GM12878 (cell line): ENCODE measurements around the gene KICS2. TPM values are rescaled to one million over a fixed set of nuclear protein-coding genes. Genes with fewer than 3 reads are reported as not detected.

Source experiments
- BACH1 ChIP-seq: fragments of 450-650 bp; IDR thresholded peaks from 2 replicates; pipeline ENCODE4 v1.6.1; 2017; ENCODE audit warnings: mild to moderate bottlenecking, borderline replicate concordance
- BRCA1 ChIP-seq: IDR thresholded peaks from 2 replicates; pipeline ENCODE4 v1.6.1; 2011; ENCODE audit warnings: low read depth, low read length, improper control_type of control experiment
- FOS ChIP-seq: IDR thresholded peaks from 3 replicates; pipeline ENCODE4 v1.6.1; 2011; ENCODE audit warnings: borderline replicate concordance; ENCODE audit not compliant: insufficient read length; ENCODE audit errors: extremely low read depth
- MTA3 ChIP-seq: IDR thresholded peaks from 2 replicates; pipeline ENCODE4 v1.6.1; 2012; ENCODE audit warnings: low read length, inconsistent platforms, borderline replicate concordance
- RBBP5 ChIP-seq: fragments of 200-600 bp; sonication (generic); conservative IDR thresholded peaks from 2 replicates; pipeline ENCODE4 v1.6.1; 2016
- RCOR1 ChIP-seq: conservative IDR thresholded peaks from 2 replicates; pipeline ENCODE4 v1.6.1; 2012; ENCODE audit warnings: low read depth, low read length, improper control_type of control experiment
- TBL1XR1 ChIP-seq: IDR thresholded peaks from 2 replicates; pipeline ENCODE4 v1.6.1; 2012; ENCODE audit warnings: low read depth, low read length, improper control_type of control experiment
- polyA plus RNA-seq, 11 experiments: library from polyadenylated mRNA; depleted of rRNA in 4 of 11; unstranded in 6 of 11; stranded (reverse) in 5 of 11; fragments of >200 nt; fragmentation: Nextera tagmentation in 4 of 11; fragmentation: Illumina TruSeq in 1 of 11; extraction: Ambion mirVana in 4 of 11; extraction: Trizol in 1 of 11; gene quantifications; 1 replicate in 1 of 11; 2 replicates in 10 of 11; pipeline versions ENCODE4 v1.2.1 to v1.2.3, GENCODE V29; 2011 to 2016; ENCODE audit warnings: inconsistent platforms in 2 of 11, missing spikeins in 2 of 11, low read depth in 1 of 11
- total RNA-seq, 4 experiments: library from RNA; depleted of rRNA in 3 of 4; stranded (reverse); fragments of >200 nt in 3 of 4; fragmentation: Illumina TruSeq in 1 of 4; extraction: Trizol in 1 of 4; gene quantifications; 2 replicates each; pipeline versions ENCODE4 v1.2.1 to v1.2.3, GENCODE V29; 2013 to 2021
- TF ChIP-seq, protein P1 (sequence below): fragments of 150-350 bp; IDR thresholded peaks from 2 replicates; pipeline ENCODE4 v1.6.1; 2016; ENCODE audit warnings: low read depth, low read length
- TF ChIP-seq, protein P2 (sequence below), 3 experiments: IDR thresholded peaks in 2 of 3; conservative IDR thresholded peaks in 1 of 3; 2 replicates each; pipeline ENCODE4 v1.5.1; 2011; ENCODE audit warnings: low read depth in 3 of 3, low read length in 3 of 3, mild to moderate bottlenecking in 3 of 3, control low read depth in 2 of 3, moderate library complexity in 2 of 3, inconsistent platforms in 1 of 3, mixed read lengths in 1 of 3; ENCODE audit not compliant: control insufficient read depth in 2 of 3, insufficient read depth in 1 of 3; ENCODE audit errors: extremely low read depth in 1 of 3

KICS2 gene
- total and polyA plus RNA-seq, 10 of the 15 experiments (the other 5 are each of a cell fraction or from before 2014, with no cell fraction given), result 3.9 to 13.1 (median 9.5) TPM

DNA sequence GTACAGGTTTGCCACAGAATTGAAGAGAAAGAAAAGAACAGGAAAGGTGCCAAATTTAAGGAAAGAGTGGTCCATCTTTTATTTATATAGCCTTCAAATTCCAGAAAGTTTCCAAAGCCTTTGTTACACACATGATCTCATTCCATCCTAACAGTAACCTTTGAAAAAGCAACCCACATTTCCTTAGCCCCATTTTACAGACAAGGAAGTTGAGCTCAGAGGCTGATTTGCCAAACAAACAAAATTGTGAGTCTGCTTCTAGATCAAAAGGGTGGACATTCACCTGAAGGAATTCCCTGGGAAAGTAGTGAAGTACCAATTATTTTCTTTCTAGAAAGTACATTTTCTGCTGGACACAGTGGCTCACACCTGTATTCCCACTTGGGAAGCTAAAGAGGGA lies 32.0 kb downstream of the KICS2 start (continued):
- TF ChIP-seq, protein P1, sequence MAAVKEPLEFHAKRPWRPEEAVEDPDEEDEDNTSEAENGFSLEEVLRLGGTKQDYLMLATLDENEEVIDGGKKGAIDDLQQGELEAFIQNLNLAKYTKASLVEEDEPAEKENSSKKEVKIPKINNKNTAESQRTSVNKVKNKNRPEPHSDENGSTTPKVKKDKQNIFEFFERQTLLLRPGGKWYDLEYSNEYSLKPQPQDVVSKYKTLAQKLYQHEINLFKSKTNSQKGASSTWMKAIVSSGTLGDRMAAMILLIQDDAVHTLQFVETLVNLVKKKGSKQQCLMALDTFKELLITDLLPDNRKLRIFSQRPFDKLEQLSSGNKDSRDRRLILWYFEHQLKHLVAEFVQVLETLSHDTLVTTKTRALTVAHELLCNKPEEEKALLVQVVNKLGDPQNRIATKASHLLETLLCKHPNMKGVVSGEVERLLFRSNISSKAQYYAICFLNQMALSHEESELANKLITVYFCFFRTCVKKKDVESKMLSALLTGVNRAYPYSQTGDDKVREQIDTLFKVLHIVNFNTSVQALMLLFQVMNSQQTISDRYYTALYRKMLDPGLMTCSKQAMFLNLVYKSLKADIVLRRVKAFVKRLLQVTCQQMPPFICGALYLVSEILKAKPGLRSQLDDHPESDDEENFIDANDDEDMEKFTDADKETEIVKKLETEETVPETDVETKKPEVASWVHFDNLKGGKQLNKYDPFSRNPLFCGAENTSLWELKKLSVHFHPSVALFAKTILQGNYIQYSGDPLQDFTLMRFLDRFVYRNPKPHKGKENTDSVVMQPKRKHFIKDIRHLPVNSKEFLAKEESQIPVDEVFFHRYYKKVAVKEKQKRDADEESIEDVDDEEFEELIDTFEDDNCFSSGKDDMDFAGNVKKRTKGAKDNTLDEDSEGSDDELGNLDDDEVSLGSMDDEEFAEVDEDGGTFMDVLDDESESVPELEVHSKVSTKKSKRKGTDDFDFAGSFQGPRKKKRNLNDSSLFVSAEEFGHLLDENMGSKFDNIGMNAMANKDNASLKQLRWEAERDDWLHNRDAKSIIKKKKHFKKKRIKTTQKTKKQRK, result no peak
- TF ChIP-seq BRCA1 (no peak), BACH1 (no peak), FOS (no peak), RBBP5 (no peak), MTA3 (no peak), RCOR1 (no peak), TBL1XR1 (no peak)
- TF ChIP-seq, protein P2, sequence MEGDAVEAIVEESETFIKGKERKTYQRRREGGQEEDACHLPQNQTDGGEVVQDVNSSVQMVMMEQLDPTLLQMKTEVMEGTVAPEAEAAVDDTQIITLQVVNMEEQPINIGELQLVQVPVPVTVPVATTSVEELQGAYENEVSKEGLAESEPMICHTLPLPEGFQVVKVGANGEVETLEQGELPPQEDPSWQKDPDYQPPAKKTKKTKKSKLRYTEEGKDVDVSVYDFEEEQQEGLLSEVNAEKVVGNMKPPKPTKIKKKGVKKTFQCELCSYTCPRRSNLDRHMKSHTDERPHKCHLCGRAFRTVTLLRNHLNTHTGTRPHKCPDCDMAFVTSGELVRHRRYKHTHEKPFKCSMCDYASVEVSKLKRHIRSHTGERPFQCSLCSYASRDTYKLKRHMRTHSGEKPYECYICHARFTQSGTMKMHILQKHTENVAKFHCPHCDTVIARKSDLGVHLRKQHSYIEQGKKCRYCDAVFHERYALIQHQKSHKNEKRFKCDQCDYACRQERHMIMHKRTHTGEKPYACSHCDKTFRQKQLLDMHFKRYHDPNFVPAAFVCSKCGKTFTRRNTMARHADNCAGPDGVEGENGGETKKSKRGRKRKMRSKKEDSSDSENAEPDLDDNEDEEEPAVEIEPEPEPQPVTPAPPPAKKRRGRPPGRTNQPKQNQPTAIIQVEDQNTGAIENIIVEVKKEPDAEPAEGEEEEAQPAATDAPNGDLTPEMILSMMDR (IDR thresholded peaks at IDR 0.05 in 2 of 3, conservative IDR thresholded peaks at IDR 0.05 in 1 of 3; ENCODE audit: control insufficient read depth in 2 of 3, extremely low read depth in 1 of 3, insufficient read depth in 1 of 3, low read depth in 3 of 3, low read length in 3 of 3), result no peak
- TF ChIP-seq, all 136 proteins: peak for 0
